ENCODE data around the gene ASS1.

Gene ASS1

GRCh38 chr9:130445268-130445983 is 665 bp downstream of the ASS1 start:
- CTCF ChIA-PET = interaction anchor here (0.7 to 2.7 kb wide), 5 partner anchors 10 to 239 kb away, joined by 3 to 20 read pairs (median 3); no protein-coding TSS in a partner anchor
- POLR2A ChIA-PET = no interaction called here
- no peak for DNase-seq (ENCODE audit: low read depth, low spot score)
- H3K4me3 ChIP-seq (ENCODE audit: low read depth, low read length) = peak overlapping the region; percentile 59
- TF ChIP-seq CTCF (IDR thresholded peaks at IDR 0.05; ENCODE audit: insufficient read depth, low read length, missing control alignments) = no peak

GRCh38 chr9:130446101-130446861 is 1.5 kb downstream of the ASS1 start:
- DNase-seq (ENCODE audit: low read depth, low spot score) = peak; percentile 59
- peak overlapping the region; percentile 59 for H3K4me3 ChIP-seq (ENCODE audit: low read depth, low read length)
- ChIA-PET CTCF (interaction anchor here (0.7 to 3.7 kb wide), 7 partner anchors 10 to 238 kb away, joined by 3 to 20 read pairs (median 3); no protein-coding TSS in a partner anchor), POLR2A (no interaction called here)
- no peak for TF ChIP-seq CTCF (IDR thresholded peaks at IDR 0.05; ENCODE audit: insufficient read depth, low read length, missing control alignments)

DNA sequence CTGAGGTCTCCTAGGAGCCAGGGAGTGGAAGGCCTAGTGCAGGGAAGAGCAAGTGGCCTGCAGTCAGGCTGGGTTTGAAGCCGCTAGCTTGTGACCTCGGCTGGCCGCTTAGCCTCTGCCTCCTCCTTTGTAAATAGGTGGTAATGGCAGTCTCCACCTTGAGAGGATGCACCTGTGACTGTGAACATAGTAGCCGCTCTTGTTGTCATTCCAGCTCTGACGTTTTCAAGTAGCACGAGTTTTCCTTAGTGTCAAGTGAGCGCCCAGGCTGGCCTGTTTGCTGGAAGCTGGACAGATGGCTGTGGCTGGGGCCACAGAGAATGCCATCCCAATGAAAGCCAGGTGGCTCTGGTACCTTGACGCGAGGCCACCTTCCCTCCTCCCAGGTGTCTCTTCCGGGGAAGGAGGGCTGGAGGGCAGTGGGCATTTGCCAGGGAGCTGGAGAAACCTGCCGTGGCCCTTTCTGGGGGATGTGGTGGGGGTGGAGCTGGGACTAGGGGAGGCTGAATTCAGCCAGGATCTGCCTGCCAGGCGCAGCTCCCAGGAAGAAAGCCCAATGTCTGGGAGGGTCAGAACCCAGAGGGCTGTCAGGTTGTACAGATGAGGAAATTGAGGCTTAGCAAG is 2.5 kb downstream of the ASS1 start:
- no peak for DNase-seq (ENCODE audit: low read depth, low spot score)
- no peak for TF ChIP-seq CTCF (IDR thresholded peaks at IDR 0.05; ENCODE audit: insufficient read depth, low read length, missing control alignments)
- ChIA-PET CTCF (interaction anchor here (0.8 to 3.7 kb wide), 9 partner anchors 9 to 237 kb away, joined by 3 to 20 read pairs (median 3); no protein-coding TSS in a partner anchor), POLR2A (interaction anchor here (0.7 to 1.2 kb wide), 3 partner anchors 13 to 215 kb away, joined by 3 to 5 read pairs (median 3); no protein-coding TSS in a partner anchor)
- no peak overlapping the region for H3K4me3 ChIP-seq (ENCODE audit: low read depth, low read length)

GRCh38 chr9:130448035-130448624 is 3.4 kb downstream of the ASS1 start:
- CTCF ChIA-PET = interaction anchor here (0.8 to 3.7 kb wide), 11 partner anchors 8 to 236 kb away, joined by 3 to 20 read pairs (median 4); no protein-coding TSS in a partner anchor
- POLR2A ChIA-PET = interaction anchor here (0.7 to 1.2 kb wide), 3 partner anchors 13 to 214 kb away, joined by 3 to 5 read pairs (median 3); no protein-coding TSS in a partner anchor
- no peak for DNase-seq (ENCODE audit: low read depth, low spot score)
- H3K4me3 ChIP-seq (ENCODE audit: low read depth, low read length) = no peak overlapping the region
- no peak for TF ChIP-seq CTCF (IDR thresholded peaks at IDR 0.05; ENCODE audit: insufficient read depth, low read length, missing control alignments)

GRCh38 chr9:130448771-130449603 is 4.2 kb downstream of the ASS1 start:
- H3K4me3 ChIP-seq (ENCODE audit: low read depth, low read length) = no peak overlapping the region
- DNase-seq (ENCODE audit: low read depth, low spot score) = no peak
- no peak for TF ChIP-seq CTCF (IDR thresholded peaks at IDR 0.05; ENCODE audit: insufficient read depth, low read length, missing control alignments)
- CTCF ChIA-PET = interaction anchor here (0.6 to 3.7 kb wide), 7 partner anchors 12 to 341 kb away, joined by 3 to 17 read pairs (median 4); no protein-coding TSS in a partner anchor
- POLR2A ChIA-PET = no interaction called here

All from AG04449 (cell line).